Measurements from ENCODE around the gene CDH23. TPM values are rescaled to one million over a fixed set of nuclear protein-coding genes. Genes with fewer than 3 reads are reported as not detected.

CDH23 gene
- polyA plus RNA-seq, 1 donor from 2014 or later = 6.6 TPM

DNA sequence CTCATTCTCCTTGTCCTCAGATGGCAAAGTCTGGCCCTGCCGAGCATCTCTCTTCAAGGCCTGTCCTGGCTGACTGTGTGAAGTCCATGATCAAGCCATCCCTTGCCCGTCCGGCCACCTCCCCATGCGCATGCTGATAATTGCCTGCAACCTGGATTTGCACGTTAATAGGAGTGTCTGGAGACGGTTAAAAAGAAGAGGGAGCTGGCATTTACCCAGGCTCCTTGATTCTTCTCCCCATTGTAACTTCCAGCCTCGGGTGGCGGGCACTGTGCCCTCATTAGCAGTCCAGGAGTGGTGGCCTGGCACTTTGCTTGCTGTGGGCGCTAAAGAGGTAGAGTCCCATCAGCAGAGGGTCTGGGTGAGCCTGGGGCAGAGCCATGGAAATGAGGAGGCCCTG is 165.5 kb downstream of the CDH23 start:
- TF ChIP-seq, protein P1, sequence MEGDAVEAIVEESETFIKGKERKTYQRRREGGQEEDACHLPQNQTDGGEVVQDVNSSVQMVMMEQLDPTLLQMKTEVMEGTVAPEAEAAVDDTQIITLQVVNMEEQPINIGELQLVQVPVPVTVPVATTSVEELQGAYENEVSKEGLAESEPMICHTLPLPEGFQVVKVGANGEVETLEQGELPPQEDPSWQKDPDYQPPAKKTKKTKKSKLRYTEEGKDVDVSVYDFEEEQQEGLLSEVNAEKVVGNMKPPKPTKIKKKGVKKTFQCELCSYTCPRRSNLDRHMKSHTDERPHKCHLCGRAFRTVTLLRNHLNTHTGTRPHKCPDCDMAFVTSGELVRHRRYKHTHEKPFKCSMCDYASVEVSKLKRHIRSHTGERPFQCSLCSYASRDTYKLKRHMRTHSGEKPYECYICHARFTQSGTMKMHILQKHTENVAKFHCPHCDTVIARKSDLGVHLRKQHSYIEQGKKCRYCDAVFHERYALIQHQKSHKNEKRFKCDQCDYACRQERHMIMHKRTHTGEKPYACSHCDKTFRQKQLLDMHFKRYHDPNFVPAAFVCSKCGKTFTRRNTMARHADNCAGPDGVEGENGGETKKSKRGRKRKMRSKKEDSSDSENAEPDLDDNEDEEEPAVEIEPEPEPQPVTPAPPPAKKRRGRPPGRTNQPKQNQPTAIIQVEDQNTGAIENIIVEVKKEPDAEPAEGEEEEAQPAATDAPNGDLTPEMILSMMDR (IDR thresholded peaks at IDR 0.05; ENCODE audit: poor library complexity, severe bottlenecking) = no peak
- TF ChIP-seq RAD21 (conservative IDR thresholded peaks at IDR 0.05) (no peak), EZH2 (IDR thresholded peaks at IDR 0.05; ENCODE audit: borderline replicate concordance, insufficient read depth, low read length, poor library complexity, severe bottlenecking) (no peak), SMC3 (conservative IDR thresholded peaks at IDR 0.05; ENCODE audit: poor library complexity) (no peak), EP300 (conservative IDR thresholded peaks at IDR 0.05; ENCODE audit: poor library complexity, severe bottlenecking) (no peak)
- TF ChIP-seq, protein P2, sequence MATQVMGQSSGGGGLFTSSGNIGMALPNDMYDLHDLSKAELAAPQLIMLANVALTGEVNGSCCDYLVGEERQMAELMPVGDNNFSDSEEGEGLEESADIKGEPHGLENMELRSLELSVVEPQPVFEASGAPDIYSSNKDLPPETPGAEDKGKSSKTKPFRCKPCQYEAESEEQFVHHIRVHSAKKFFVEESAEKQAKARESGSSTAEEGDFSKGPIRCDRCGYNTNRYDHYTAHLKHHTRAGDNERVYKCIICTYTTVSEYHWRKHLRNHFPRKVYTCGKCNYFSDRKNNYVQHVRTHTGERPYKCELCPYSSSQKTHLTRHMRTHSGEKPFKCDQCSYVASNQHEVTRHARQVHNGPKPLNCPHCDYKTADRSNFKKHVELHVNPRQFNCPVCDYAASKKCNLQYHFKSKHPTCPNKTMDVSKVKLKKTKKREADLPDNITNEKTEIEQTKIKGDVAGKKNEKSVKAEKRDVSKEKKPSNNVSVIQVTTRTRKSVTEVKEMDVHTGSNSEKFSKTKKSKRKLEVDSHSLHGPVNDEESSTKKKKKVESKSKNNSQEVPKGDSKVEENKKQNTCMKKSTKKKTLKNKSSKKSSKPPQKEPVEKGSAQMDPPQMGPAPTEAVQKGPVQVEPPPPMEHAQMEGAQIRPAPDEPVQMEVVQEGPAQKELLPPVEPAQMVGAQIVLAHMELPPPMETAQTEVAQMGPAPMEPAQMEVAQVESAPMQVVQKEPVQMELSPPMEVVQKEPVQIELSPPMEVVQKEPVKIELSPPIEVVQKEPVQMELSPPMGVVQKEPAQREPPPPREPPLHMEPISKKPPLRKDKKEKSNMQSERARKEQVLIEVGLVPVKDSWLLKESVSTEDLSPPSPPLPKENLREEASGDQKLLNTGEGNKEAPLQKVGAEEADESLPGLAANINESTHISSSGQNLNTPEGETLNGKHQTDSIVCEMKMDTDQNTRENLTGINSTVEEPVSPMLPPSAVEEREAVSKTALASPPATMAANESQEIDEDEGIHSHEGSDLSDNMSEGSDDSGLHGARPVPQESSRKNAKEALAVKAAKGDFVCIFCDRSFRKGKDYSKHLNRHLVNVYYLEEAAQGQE (IDR thresholded peaks at IDR 0.05; ENCODE audit: borderline replicate concordance) = no peak
- Histone ChIP-seq H3K9me3 (ENCODE audit: low read length) (no peaks in the 10 kb centered on the region), H3K9ac (ENCODE audit: low read length) (no peak overlapping the region), H3K4me3 (ENCODE audit: low read length) (no peak overlapping the region), H3K79me2 (replicated peaks; ENCODE audit: insufficient read depth, low read length) (no peaks in the 10 kb centered on the region), H3K4me2 (ENCODE audit: low read length) (no peak overlapping the region), H3K36me3 (ENCODE audit: insufficient read depth, low read length) (no peaks in the 10 kb centered on the region), H3F3A (ENCODE audit: insufficient read depth, low read length, poor library complexity, severe bottlenecking) (no peaks in the 10 kb centered on the region), H2AFZ (ENCODE audit: low read depth, low read length) (no peak overlapping the region), H4K20me1 (ENCODE audit: insufficient read depth) (no peaks in the 10 kb centered on the region), H3K27me3 (ENCODE audit: insufficient read depth, low read depth, low read length) (no peaks in the 10 kb centered on the region), H3K9me2 (ENCODE audit: insufficient read depth, low read length) (no peaks in the 10 kb centered on the region), H3K27ac (ENCODE audit: low read length) (no peak overlapping the region)

DNA sequence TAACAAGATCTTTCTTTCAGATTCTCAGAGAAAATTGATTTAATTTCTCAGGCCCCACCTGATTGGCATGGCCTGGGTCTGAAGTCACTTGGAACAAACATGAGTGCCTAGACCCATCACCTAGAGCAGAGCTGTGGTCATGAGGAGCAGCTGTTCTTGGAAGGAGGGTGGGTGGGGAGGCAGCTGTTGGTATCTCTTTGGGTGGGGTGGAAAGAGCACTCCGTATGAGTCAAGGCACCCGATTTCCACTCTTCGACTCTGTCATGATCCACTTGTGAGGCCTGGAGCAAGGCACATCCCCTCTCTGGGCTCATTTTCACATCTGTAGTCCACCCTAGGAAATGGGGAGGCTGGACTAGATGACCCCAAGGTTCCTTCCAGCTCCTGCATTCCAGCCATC is 166.2 kb downstream of the CDH23 start:
- Histone ChIP-seq H3K9me3 (ENCODE audit: low read length) (no peaks in the 10 kb centered on the region), H3K36me3 (ENCODE audit: insufficient read depth, low read length) (no peaks in the 10 kb centered on the region), H3K4me2 (ENCODE audit: low read length) (no peak overlapping the region), H3K27me3 (ENCODE audit: insufficient read depth, low read depth, low read length) (no peaks in the 10 kb centered on the region), H3K27ac (ENCODE audit: low read length) (no peak overlapping the region), H3K9me2 (ENCODE audit: insufficient read depth, low read length) (no peaks in the 10 kb centered on the region), H3F3A (ENCODE audit: insufficient read depth, low read length, poor library complexity, severe bottlenecking) (no peaks in the 10 kb centered on the region), H3K79me2 (replicated peaks; ENCODE audit: insufficient read depth, low read length) (no peaks in the 10 kb centered on the region), H4K20me1 (ENCODE audit: insufficient read depth) (no peaks in the 10 kb centered on the region), H3K9ac (ENCODE audit: low read length) (no peak overlapping the region), H2AFZ (ENCODE audit: low read depth, low read length) (no peak overlapping the region), H3K4me3 (ENCODE audit: low read length) (no peak overlapping the region)
- TF ChIP-seq EZH2 (IDR thresholded peaks at IDR 0.05; ENCODE audit: borderline replicate concordance, insufficient read depth, low read length, poor library complexity, severe bottlenecking) (no peak), EP300 (conservative IDR thresholded peaks at IDR 0.05; ENCODE audit: poor library complexity, severe bottlenecking) (no peak), TAF1 (IDR thresholded peaks at IDR 0.05; ENCODE audit: low read depth) (no peak), SMC3 (conservative IDR thresholded peaks at IDR 0.05; ENCODE audit: poor library complexity) (no peak), POLR2AphosphoS5 (IDR thresholded peaks at IDR 0.05) (no peak), MXI1 (conservative IDR thresholded peaks at IDR 0.05; ENCODE audit: poor library complexity, severe bottlenecking) (no peak), RAD21 (conservative IDR thresholded peaks at IDR 0.05) (no peak)
- TF ChIP-seq, protein P1 (IDR thresholded peaks at IDR 0.05; ENCODE audit: poor library complexity, severe bottlenecking) = no peak
- TF ChIP-seq, protein P2 (IDR thresholded peaks at IDR 0.05; ENCODE audit: borderline replicate concordance) = no peak

Data from neural cell (in vitro differentiated cells).